ENCODE measurements around the gene ST3GAL3.

The ST3GAL3 gene, protein sequence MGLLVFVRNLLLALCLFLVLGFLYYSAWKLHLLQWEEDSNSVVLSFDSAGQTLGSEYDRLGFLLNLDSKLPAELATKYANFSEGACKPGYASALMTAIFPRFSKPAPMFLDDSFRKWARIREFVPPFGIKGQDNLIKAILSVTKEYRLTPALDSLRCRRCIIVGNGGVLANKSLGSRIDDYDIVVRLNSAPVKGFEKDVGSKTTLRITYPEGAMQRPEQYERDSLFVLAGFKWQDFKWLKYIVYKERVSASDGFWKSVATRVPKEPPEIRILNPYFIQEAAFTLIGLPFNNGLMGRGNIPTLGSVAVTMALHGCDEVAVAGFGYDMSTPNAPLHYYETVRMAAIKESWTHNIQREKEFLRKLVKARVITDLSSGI

GRCh38 chr1:43707190-43708001 is at the start of gene ST3GAL3:
Gene ST3GAL3 (plus strand): TSS chr1:43707536. CDS start chr1:43736263, 28,727 bp downstream.
- TF ChIP-seq, protein P1, sequence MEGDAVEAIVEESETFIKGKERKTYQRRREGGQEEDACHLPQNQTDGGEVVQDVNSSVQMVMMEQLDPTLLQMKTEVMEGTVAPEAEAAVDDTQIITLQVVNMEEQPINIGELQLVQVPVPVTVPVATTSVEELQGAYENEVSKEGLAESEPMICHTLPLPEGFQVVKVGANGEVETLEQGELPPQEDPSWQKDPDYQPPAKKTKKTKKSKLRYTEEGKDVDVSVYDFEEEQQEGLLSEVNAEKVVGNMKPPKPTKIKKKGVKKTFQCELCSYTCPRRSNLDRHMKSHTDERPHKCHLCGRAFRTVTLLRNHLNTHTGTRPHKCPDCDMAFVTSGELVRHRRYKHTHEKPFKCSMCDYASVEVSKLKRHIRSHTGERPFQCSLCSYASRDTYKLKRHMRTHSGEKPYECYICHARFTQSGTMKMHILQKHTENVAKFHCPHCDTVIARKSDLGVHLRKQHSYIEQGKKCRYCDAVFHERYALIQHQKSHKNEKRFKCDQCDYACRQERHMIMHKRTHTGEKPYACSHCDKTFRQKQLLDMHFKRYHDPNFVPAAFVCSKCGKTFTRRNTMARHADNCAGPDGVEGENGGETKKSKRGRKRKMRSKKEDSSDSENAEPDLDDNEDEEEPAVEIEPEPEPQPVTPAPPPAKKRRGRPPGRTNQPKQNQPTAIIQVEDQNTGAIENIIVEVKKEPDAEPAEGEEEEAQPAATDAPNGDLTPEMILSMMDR (IDR thresholded peaks at IDR 0.05; ENCODE audit: low read depth, low read length): no peak
- peak; percentile 73 for DNase-seq (ENCODE audit: extremely low read depth, low read depth)

DNA sequence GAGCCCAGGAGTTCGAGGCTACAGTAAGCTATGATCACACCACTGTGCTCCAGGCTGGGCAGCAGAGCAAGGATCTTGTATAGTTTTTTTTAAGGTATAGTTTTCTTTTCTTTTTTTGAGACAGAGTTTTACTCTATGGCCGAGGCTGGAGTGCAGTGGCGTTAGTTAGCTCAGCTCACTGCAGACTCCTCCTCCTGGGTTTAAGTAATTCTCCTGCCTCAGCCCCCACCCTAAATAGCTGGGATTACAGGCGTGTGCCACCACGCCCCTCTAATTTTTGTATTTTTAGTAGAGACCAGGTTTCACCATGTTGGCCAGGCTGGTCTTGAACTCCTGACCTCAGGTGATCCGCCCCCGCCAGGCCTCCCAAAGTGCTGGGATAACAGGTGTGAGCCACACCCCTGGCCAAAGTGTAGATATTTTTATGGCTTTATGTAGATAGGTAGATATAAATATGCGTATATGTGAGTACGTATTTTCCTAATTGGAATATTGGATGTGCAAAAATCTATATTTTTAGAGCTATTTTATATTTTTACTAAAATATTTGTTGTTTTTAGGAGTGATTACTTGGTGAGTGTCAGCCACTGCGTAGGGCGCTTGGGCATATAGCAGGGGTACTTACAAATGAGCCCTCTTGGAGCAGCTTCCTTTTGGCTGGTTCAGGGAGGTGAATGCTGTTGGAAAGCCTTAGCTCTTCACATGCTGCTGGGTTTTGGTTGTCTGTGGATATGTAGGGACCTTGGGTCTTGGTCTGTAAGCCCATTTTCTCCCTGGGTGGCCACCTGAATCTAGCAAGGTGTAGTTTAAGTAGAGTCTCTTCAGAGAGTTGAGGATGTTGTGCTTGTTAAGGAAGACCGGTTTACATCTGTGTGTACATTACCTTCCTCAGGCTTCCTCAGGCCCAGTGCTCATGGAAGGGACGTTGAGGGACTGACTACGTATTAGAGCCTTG is 47.8 kb upstream of the ST3GAL3 start:
- no peak for DNase-seq (ENCODE audit: extremely low read depth, low read depth)
- TF ChIP-seq, protein P1 (IDR thresholded peaks at IDR 0.05; ENCODE audit: low read depth, low read length): no peak

- TF ChIP-seq, protein P1 (IDR thresholded peaks at IDR 0.05; ENCODE audit: low read depth, low read length): no peak
- no peak for DNase-seq (ENCODE audit: extremely low read depth, low read depth)
These were observed 47.0 kb upstream of the ST3GAL3 start for GRCh38 chr1:43660355-43660754.

- TF ChIP-seq, protein P1 (IDR thresholded peaks at IDR 0.05; ENCODE audit: low read depth, low read length): no peak
- DNase-seq (ENCODE audit: extremely low read depth, low read depth): no peak
These were observed 43.0 kb upstream of the ST3GAL3 start for GRCh38 chr1:43664369-43664768.

GRCh38 chr1:43666608-43667007 is 40.7 kb upstream of the ST3GAL3 start:
- DNase-seq (ENCODE audit: extremely low read depth, low read depth): no peak
- TF ChIP-seq, protein P1 (IDR thresholded peaks at IDR 0.05; ENCODE audit: low read depth, low read length): no peak

DNA sequence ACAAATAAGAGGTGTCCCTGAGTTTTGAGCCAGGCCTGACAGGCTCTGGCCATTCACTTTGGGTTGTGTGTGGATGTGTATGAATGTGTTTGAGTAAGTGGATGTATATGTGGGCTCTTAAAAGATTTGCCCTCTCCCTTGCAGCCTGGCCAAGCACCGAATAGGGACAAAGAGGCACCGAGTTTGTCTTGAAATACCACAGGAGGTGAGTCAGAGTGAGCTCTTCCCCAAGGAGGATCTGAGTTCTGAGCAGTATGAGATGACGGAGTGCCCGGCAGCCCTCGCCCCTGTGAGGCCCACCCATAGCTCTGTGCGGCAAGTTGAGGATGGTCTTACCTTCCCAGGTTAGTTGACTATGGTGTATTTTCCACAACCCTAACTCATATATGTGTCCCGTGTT is 38.4 kb upstream of the ST3GAL3 start:
- DNase-seq (ENCODE audit: extremely low read depth, low read depth): no peak
- TF ChIP-seq, protein P1 (IDR thresholded peaks at IDR 0.05; ENCODE audit: low read depth, low read length): no peak

All from AG09319 (cell line).